ENCODE measurements around the gene PARD3.

The PARD3 gene

GRCh38 chr10:34295142-34295548 lies 520.0 kb downstream of the PARD3 start:
- TF ChIP-seq CTCF (IDR thresholded peaks at IDR 0.05; ENCODE audit: low read depth, low read length), result no peak
- no peak overlapping the region for H3K4me3 ChIP-seq (ENCODE audit: low read depth, low read length)
- DNase-seq, result no peak
- no peaks in the 10 kb centered on the region for H3K36me3 ChIP-seq
- no peaks in the 10 kb centered on the region for H3K27me3 ChIP-seq (ENCODE audit: insufficient read depth, low read depth, severe bottlenecking)
- no peak overlapping the region for H3K27ac ChIP-seq
- no peaks in the 10 kb centered on the region for H3K9me3 ChIP-seq (ENCODE audit: severe bottlenecking)

- no peak for DNase-seq
- H3K4me3 ChIP-seq (ENCODE audit: low read depth, low read length), result no peak overlapping the region
- TF ChIP-seq CTCF (IDR thresholded peaks at IDR 0.05; ENCODE audit: low read depth, low read length), result no peak
- H3K27ac ChIP-seq, result no peak overlapping the region
- H3K9me3 ChIP-seq (ENCODE audit: severe bottlenecking), result no peaks in the 10 kb centered on the region
- no peaks in the 10 kb centered on the region for H3K27me3 ChIP-seq (ENCODE audit: insufficient read depth, low read depth, severe bottlenecking)
- no peaks in the 10 kb centered on the region for H3K36me3 ChIP-seq
These were observed 521.0 kb downstream of the PARD3 start for GRCh38 chr10:34294137-34294536.

GRCh38 chr10:34292675-34293074 lies 522.4 kb downstream of the PARD3 start:
- no peak for DNase-seq
- Histone ChIP-seq H3K27ac (no peak overlapping the region), H3K27me3 (ENCODE audit: insufficient read depth, low read depth, severe bottlenecking) (no peaks in the 10 kb centered on the region), H3K4me3 (ENCODE audit: low read depth, low read length) (no peak overlapping the region), H3K36me3 (no peaks in the 10 kb centered on the region), H3K9me3 (ENCODE audit: severe bottlenecking) (no peaks in the 10 kb centered on the region)
- TF ChIP-seq CTCF (IDR thresholded peaks at IDR 0.05; ENCODE audit: low read depth, low read length), result no peak

GRCh38 chr10:34292194-34292565 lies 522.9 kb downstream of the PARD3 start:
- no peaks in the 10 kb centered on the region for H3K27me3 ChIP-seq (ENCODE audit: insufficient read depth, low read depth, severe bottlenecking)
- no peaks in the 10 kb centered on the region for H3K9me3 ChIP-seq (ENCODE audit: severe bottlenecking)
- H3K36me3 ChIP-seq, result no peaks in the 10 kb centered on the region
- no peak for TF ChIP-seq CTCF (IDR thresholded peaks at IDR 0.05; ENCODE audit: low read depth, low read length)
- H3K4me3 ChIP-seq (ENCODE audit: low read depth, low read length), result no peak overlapping the region
- no peak for DNase-seq
- H3K27ac ChIP-seq, result no peak overlapping the region

GRCh38 chr10:34291466-34292193 lies 523.5 kb downstream of the PARD3 start:
- no peak for DNase-seq
- H3K27ac ChIP-seq, result no peak overlapping the region
- no peaks in the 10 kb centered on the region for H3K27me3 ChIP-seq (ENCODE audit: insufficient read depth, low read depth, severe bottlenecking)
- H3K36me3 ChIP-seq, result no peaks in the 10 kb centered on the region
- H3K4me3 ChIP-seq (ENCODE audit: low read depth, low read length), result no peak overlapping the region
- TF ChIP-seq CTCF (IDR thresholded peaks at IDR 0.05; ENCODE audit: low read depth, low read length), result no peak
- no peaks in the 10 kb centered on the region for H3K9me3 ChIP-seq (ENCODE audit: severe bottlenecking)

Data from WERI-Rb-1 (cell line).